Stimulated activated CD4-positive, alpha-beta T cell treated with anti-CD3 and anti-CD28 coated beads, Interleukin-15, amount 100 ng/mL, for 24 hours (primary cell): ENCODE measurements around the gene BICC1.

Source experiments
- DNase-seq: peaks from one replicate; pipeline ENCODE4 v3.0.0-alpha.2; 2020

The BICC1 gene

DNA sequence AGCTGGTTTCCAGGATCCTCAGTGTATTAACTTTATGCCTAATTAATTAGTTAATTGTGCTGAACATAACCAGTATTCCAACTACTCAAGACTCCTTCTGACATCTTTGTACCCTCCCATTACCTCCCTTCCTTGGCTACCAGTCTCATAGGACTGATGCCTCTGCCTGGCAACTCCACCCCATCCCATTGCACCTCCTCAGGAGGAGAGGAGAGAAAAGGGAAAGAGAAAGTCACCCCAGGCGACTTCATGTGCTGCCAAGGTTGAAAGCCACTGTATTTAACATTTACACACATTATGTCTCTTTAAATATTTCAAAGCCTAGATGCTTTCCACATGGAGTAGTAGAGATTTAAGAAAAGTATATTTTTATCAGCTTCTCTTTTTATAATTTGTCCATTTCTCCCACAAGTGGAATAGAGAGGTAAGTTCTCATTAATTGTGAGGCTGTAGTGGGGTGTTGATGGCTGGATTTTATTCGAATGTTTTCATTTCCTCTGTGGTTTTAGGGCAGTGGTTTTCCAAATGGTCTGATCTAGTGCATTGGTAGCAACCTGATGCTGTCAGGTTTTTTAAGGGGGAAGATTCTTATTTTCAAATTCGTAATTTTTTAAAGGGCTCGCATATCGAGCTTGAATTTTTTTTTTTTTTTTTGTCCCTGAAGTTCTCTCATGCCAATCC, 148.0 kb downstream of the BICC1 start:
- DNase-seq = no peak

DNA sequence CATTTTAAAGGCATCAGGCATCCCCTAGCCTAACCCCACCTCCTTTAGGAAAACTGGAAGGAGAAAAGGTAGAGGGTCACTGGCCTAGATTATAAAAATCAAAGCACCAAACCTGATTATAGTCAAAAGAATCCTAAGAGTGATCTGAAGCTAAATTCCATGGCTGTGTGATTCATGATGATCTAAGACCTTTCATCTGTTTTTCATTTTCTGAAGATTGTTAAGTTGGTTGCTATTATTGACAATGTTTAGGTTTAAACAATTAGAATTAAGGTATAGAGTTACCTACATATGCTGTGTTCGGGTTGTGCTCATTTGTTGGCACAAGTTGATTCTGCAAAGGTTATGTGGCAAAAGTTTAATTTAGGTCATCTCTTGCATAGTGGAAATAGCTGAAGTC, 148.7 kb downstream of the BICC1 start:
- no peak for DNase-seq

GRCh38 chr10:58661902-58662301, 149.2 kb downstream of the BICC1 start:
- no peak for DNase-seq

GRCh38 chr10:58662314-58662713, 149.6 kb downstream of the BICC1 start:
- no peak for DNase-seq

GRCh38 chr10:58665361-58665760, 152.7 kb downstream of the BICC1 start:
- DNase-seq = no peak

DNA sequence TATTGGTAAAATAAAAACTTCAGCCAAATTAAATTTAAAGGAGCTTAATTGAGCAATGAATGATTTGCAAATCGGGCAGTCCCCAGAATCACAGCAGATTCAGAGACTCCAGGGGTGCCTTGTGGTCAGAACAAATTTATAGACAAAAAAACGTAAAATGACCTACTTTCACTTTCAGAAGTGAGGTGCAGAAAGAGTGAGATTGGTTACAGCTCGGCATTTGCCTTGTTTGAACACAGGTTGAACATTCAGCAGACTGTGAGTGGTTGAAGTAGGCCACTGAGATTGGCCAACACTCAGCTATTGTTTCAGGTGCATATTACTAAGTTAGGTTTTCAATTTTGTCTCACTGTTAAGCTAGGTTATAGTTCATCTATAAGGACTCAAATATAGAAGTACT, 153.4 kb downstream of the BICC1 start:
- no peak for DNase-seq

GRCh38 chr10:58667658-58668310, 155.1 kb downstream of the BICC1 start:
- no peak for DNase-seq

GRCh38 chr10:58672845-58673244, 160.2 kb downstream of the BICC1 start:
- no peak for DNase-seq

GRCh38 chr10:58674251-58674650, 161.6 kb downstream of the BICC1 start:
- no peak for DNase-seq

DNA sequence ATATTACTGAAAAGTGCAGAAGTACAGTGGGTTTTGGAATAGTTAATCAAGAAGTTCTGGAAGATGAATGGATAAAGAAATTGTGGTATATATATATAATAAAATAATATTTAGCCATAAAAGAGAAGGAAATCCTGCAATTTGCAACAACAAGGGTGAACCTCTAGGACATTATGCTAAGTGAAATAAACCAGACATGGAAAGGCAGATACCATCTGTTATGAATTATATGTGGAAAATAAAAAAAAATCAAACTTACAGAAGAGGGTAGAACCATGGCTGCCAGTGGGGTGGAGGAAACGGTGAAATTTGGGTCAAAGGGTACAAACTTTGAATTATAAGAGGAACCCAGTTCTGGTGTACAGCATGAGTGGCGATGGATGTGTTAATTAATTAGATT, 162.6 kb downstream of the BICC1 start:
- no peak for DNase-seq

GRCh38 chr10:58691528-58691927, 178.9 kb downstream of the BICC1 start:
- DNase-seq = no peak

GRCh38 chr10:58693919-58694318, 181.2 kb downstream of the BICC1 start:
- no peak for DNase-seq

DNA sequence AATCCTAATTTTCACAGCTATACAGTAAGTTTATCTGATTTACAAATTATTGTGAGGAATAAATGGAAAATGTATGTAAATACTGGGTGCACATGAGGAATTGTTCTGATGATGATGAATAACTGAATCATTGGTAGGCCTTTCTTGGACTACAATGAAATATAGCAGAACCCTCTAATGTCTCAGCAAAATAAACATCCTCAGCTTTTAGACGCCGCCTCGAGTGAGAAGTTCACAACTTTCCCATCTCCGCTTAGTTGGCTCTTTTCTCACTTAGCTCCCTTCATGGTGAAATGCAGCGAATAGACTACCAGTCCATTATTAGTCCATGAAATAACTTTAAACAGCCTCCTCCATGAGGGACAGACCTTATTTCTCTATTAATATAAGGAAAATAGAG, 182.3 kb downstream of the BICC1 start:
- no peak for DNase-seq

DNA sequence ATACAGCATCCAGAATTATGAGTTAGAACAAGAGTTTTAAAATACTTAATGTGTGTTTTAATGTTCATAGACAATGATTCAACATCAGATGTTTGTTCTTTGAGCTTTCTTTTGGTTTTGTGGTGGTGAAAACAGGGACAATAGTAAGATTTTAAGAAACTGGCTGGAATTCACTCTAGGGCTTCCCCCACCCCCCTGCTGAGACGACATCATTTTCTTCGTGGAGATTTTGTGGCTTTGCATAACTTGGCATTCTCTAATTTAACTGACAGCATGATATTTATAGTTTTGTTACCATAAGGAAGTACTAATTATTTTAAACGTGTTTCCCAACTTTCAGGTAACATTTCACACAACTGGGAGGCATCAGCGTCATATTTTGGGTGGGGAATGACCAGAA, 184.1 kb downstream of the BICC1 start:
- DNase-seq = no peak

- no peak for DNase-seq
These were observed 185.0 kb downstream of the BICC1 start for GRCh38 chr10:58697691-58698090.

- DNase-seq = no peak
These were observed 186.2 kb downstream of the BICC1 start for GRCh38 chr10:58698777-58699356.

DNA sequence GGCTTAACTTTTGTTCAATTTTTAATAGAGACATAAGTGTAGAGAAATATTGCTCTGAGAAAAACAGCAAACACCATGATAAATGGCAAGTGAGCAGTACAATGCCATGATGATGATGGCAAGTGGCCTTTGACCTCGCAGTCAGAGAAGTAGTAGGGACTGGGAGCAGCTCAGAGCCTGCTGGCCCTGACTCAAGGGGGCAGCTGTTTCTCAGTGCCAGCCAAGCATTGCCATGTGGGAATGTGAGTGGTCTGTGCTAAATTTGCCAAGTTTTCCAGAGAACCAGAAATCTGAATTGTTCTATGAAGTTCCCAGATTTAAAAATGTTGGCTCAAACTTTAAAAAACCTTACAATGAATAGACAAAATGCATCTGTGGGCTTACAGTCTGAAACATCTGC, 187.9 kb downstream of the BICC1 start:
- no peak for DNase-seq

DNA sequence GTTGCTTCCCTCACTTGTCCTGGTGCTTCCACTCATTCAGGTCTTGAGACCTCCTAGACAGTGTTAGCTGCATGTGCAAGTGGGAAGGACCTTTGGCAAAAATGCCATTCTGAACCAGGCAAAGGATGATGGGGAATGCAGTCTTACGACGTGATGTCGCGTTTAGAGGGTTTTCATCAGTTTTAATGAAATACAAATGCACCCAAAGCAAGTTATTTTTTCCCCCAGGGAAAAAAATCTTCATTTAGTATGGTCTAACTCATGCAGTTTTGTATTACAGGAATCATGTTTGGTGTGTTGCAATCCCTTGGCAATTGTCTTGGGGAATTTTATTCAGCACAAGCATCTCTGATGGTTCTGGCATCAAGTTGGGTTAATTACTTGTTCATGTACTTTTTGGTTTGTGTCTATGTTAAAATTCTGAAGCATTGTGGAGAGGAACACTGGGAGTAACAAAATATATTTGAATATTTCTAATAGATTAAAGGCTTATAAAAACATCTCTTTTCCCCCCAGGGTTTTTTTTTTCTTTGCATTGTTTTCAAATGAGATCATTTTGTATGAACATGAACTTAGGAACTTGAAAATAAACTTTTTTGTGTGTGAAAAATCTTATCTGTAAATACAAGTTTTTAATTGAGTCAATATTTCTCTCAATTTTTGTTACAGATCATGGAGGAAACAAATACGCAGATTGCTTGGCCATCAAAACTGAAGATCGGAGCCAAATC, 188.9 kb downstream of the BICC1 start:
- DNase-seq = no peak

GRCh38 chr10:58704226-58704625, 191.6 kb downstream of the BICC1 start:
- no peak for DNase-seq

DNA sequence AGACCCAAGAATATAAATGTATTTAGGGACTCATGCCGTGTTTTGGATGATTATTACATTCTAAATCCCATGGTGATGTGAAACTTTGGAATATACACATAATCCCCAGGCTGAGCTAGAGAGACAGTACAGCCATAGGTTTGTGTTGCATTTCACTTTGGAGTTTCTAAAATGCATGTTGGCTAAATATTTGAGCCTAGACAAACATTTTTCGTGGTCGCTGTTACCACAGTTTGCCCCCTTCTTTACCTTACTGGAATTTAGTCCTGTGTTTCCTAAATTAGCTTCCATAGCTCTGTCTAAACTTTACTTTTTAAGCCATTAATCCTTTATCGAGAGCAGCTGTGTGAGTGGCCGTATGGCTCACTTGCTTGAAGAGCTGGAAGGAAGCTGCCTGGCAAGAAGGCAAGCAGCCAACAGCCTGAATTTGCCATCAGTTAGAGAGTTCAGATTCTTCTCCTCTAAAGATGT, 192.0 kb downstream of the BICC1 start:
- no peak for DNase-seq

- DNase-seq = no peak
These were observed 194.2 kb downstream of the BICC1 start for GRCh38 chr10:58706836-58707235.

- no peak for DNase-seq
These were observed 199.5 kb downstream of the BICC1 start for GRCh38 chr10:58712141-58712540.

GRCh38 chr10:58712982-58713381, 200.3 kb downstream of the BICC1 start:
- DNase-seq = no peak

DNA sequence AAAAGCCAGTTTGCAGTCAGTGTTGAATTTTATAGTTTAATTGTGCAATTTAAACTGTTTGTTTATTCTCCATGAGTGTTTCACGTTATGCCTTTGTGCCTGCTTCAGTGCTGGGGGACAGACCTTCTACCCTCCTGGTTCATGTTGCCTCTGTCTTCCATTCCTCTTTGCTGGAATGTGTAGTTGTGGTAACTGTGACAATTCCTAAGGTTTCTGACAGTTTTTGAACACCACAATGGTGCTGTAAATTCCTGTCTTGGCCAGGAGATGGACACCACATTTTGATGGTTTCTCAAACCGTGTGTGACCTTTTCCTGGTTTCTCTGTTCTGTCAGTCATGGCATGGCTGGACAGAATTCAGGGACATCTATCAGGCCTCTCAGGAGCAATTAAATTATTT, 201.7 kb downstream of the BICC1 start:
- no peak for DNase-seq
